HG02798 (cell line): Measurements from ENCODE around the gene KCNJ15.

Experiments
- ATAC-seq: cut with Tn5 transposase; IDR thresholded peaks from one replicate; pipeline ENCODE4 v1.9.1; 2021; ENCODE audit warnings: mild to moderate bottlenecking; ENCODE audit not compliant: unreplicated experiment, poor library complexity

Gene KCNJ15

GRCh38 chr21:38294609-38295008 is 37.8 kb downstream of the KCNJ15 start:
- no peak for ATAC-seq

GRCh38 chr21:38295997-38296764 is 39.4 kb downstream of the KCNJ15 start:
- no peak for ATAC-seq

GRCh38 chr21:38297194-38297631 is 40.4 kb downstream of the KCNJ15 start:
- no peak for ATAC-seq

GRCh38 chr21:38297871-38298270 is 41.1 kb downstream of the KCNJ15 start:
- no peak for ATAC-seq

GRCh38 chr21:38298832-38299231 is 42.0 kb downstream of the KCNJ15 start:
- no peak for ATAC-seq

GRCh38 chr21:38299671-38300070 is 42.9 kb downstream of the KCNJ15 start:
- ATAC-seq, result no peak

GRCh38 chr21:38300141-38300578 is 43.4 kb downstream of the KCNJ15 start:
- ATAC-seq, result no peak

- no peak for ATAC-seq
Observed at GRCh38 chr21:38301321-38302214, 44.8 kb downstream of the KCNJ15 start.

- ATAC-seq, result no peak
Observed at GRCh38 chr21:38303300-38303699, 46.5 kb downstream of the KCNJ15 start.

GRCh38 chr21:38306433-38307141 is 49.8 kb downstream of the KCNJ15 start:
- no peak for ATAC-seq

GRCh38 chr21:38307771-38308531 is 51.2 kb downstream of the KCNJ15 start:
- no peak for ATAC-seq

- no peak for ATAC-seq
Observed at GRCh38 chr21:38308532-38309119, 51.8 kb downstream of the KCNJ15 start.

GRCh38 chr21:38310646-38311485 is 54.1 kb downstream of the KCNJ15 start:
- no peak for ATAC-seq

- ATAC-seq, result no peak
Observed at GRCh38 chr21:38311765-38312164, 55.0 kb downstream of the KCNJ15 start.

GRCh38 chr21:38312822-38313221 is 56.0 kb downstream of the KCNJ15 start:
- no peak for ATAC-seq

GRCh38 chr21:38314558-38314957 is 57.8 kb downstream of the KCNJ15 start:
- no peak for ATAC-seq

- ATAC-seq, result no peak
Observed at GRCh38 chr21:38315122-38315521, 58.3 kb downstream of the KCNJ15 start.

- ATAC-seq, result no peak
Observed at GRCh38 chr21:38319781-38320180, 63.0 kb downstream of the KCNJ15 start.

GRCh38 chr21:38321568-38321967 is 64.8 kb downstream of the KCNJ15 start:
- no peak for ATAC-seq
